Measurements from ENCODE around the gene DPP6. TPM values are rescaled to one million over a fixed set of nuclear protein-coding genes. Genes with fewer than 3 reads are reported as not detected.

The DPP6 gene
- total and polyA plus RNA-seq, 2 of the 8 experiments (the other 6 are each of a cell fraction or from before 2014, with no cell fraction given), result 4.7 to 6.8 TPM

- H3K56ac ChIP-seq (replicated peaks; ENCODE audit: insufficient read length, low read depth, low read length), result no peak overlapping the region
- H3K9ac ChIP-seq (replicated peaks in 1 of 4; ENCODE audit: extremely low read depth in 1 of 4, low read depth in 3 of 4, low read length in 3 of 4), result no peak overlapping the region
- no peaks in the 10 kb centered on the region for H3K27me3 ChIP-seq (replicated peaks in 1 of 4; ENCODE audit: control insufficient read depth in 3 of 4, extremely low read depth in 1 of 4, insufficient read depth in 3 of 4, low read length in 3 of 4)
- no peaks in the 10 kb centered on the region for H3K23me2 ChIP-seq (ENCODE audit: low read depth, low read length)
- H2AFZ ChIP-seq (ENCODE audit: low read length), result no peak overlapping the region
- TF ChIP-seq TBP (IDR thresholded peaks at IDR 0.05; ENCODE audit: low read depth, low read length), result no peak
- no peak for TF ChIP-seq CBX8 (IDR thresholded peaks at IDR 0.05; ENCODE audit: borderline replicate concordance, low read depth, low read length)
- no peaks in the 10 kb centered on the region for H3K36me3 ChIP-seq (ENCODE audit: control insufficient read depth in 2 of 4, insufficient read depth in 4 of 4, low read length in 3 of 4)
- H2BK12ac ChIP-seq (ENCODE audit: low read depth, low read length), result no peak overlapping the region
- no peak overlapping the region for H2BK15ac ChIP-seq (ENCODE audit: low read length)
- H3K4me1 ChIP-seq (replicated peaks in 1 of 4; ENCODE audit: control insufficient read depth in 3 of 4, insufficient read depth in 4 of 4, low read length in 3 of 4), result no peaks in the 10 kb centered on the region
- H4K20me1 ChIP-seq (replicated peaks in 1 of 2; ENCODE audit: control insufficient read depth in 1 of 2, insufficient read depth in 2 of 2, low read length in 2 of 2), result peaks cover 0 to 3% of the 10 kb centered on the region in 2 experiments
- CTCF ChIA-PET (ENCODE audit: partially characterized antibody), result interaction anchor here (1.4 kb wide), 1 partner anchor 104 kb away, joined by 3 read pairs; no protein-coding TSS in a partner anchor
- no peaks in the 10 kb centered on the region; the same call in 1 of the 2 replicates for H3K79me1 ChIP-seq (ENCODE audit: low read depth, low read length)
- no peak overlapping the region for H3K18ac ChIP-seq (ENCODE audit: extremely low read depth, low read length)
- H2BK5ac ChIP-seq (ENCODE audit: low read depth, low read length), result no peak overlapping the region
- H3K4me2 ChIP-seq (ENCODE audit: insufficient read depth in 1 of 2, low read depth in 2 of 2, low read length in 2 of 2), result no peak overlapping the region
- no peak overlapping the region for H3K14ac ChIP-seq (ENCODE audit: insufficient read length)
- H2BK120ac ChIP-seq (replicated peaks; ENCODE audit: low read depth, low read length), result no peak overlapping the region
- H4K91ac ChIP-seq (replicated peaks; ENCODE audit: insufficient read length, low read length), result no peak overlapping the region
- no peak overlapping the region for H3K4ac ChIP-seq (replicated peaks; ENCODE audit: insufficient read length, low read depth, low read length)
- FAIRE-seq (no peak), DNase-seq (ENCODE audit: low read depth in 1 of 2, low spot score in 2 of 2) (no peak)
- H3K79me2 ChIP-seq (ENCODE audit: control insufficient read depth in 1 of 2, insufficient read depth in 2 of 2, low read length in 2 of 2), result no peaks in the 10 kb centered on the region
- no peak overlapping the region for H2AK5ac ChIP-seq (ENCODE audit: low read depth, low read length)
- H3K27ac ChIP-seq (ENCODE audit: low read depth, low read length), result no peak overlapping the region
- no peak overlapping the region for H3K4me3 ChIP-seq (ENCODE audit: extremely low read depth in 1 of 4, insufficient read depth in 2 of 4, low read depth in 3 of 4, low read length in 4 of 4)
- H3K9me3 ChIP-seq (ENCODE audit: insufficient read depth in 2 of 2, low read depth in 1 of 2, low read length in 1 of 2), result no peaks in the 10 kb centered on the region
- H4K5ac ChIP-seq (ENCODE audit: insufficient read length, low read depth, low read length), result no peak overlapping the region
- H4K8ac ChIP-seq (ENCODE audit: extremely low read depth, insufficient read depth, low read length), result no peak overlapping the region
- POLR2A ChIA-PET (ENCODE audit: partially characterized antibody), result no interaction called here
- WGBS, 2 experiments (ENCODE audit: extremely low coverage in 1 of 2, insufficient coverage in 1 of 2, insufficient read length in 1 of 2, insufficient replicate concordance in 2 of 2, low coverage in 1 of 2, low lambda C conversion rate in 2 of 2, missing lambda C conversion rate in 1 of 2), result 86% methylated on average over 8 of the region's 8 CpGs; no CpG with 5 or more reads in 1 of the 2 experiments
- H2BK20ac ChIP-seq (ENCODE audit: low read length), result no peak overlapping the region
- H3K23ac ChIP-seq (ENCODE audit: insufficient read length), result no peak overlapping the region
These were observed 354.1 kb downstream of the DPP6 start for GRCh38 chr7:154406312-154406711.
